Naive thymus-derived CD4-positive, alpha-beta T cell (primary cell): ENCODE results near the gene NNT. TPM values are rescaled to one million over a fixed set of nuclear protein-coding genes. Genes with fewer than 3 reads are reported as not detected.
A peak's percentile ranks its signal among the peaks of the same experiment; 100 is the strongest.

ENCODE experiments used
- ATAC-seq: fragments of 150-1000 bp; cut with Tn5 transposase; 2 replicates; pipeline ENCODE4 v1.10.0; 2021; ENCODE audit warnings: mild to moderate bottlenecking, moderate library complexity
- CTCF ChIA-PET: fragments of 350-600 bp; sonication (Branson Sonifier 250); formaldehyde crosslinking; loops from one replicate; lab custom pipeline; 2021; ENCODE audit warnings: antibody characterized with exemption; lab: Charles Lee
- POLR2A ChIA-PET: fragments of 350-600 bp; sonication (Branson Sonifier 250); formaldehyde crosslinking; loops from one replicate; lab custom pipeline; 2021; ENCODE audit warnings: antibody characterized with exemption, inconsistent platforms; lab: Charles Lee
- DNase-seq, 9 donors: peaks; one replicate each; pipeline versions ENCODE4 v3.0.0 to v3.0.0-alpha.2; 2020 to 2022; ENCODE audit warnings: mixed read lengths in 1 of 9
- H3K27ac ChIP-seq: one replicate; pipeline ENCODE4 v1.7.0; 2013; ENCODE audit warnings: mild to moderate bottlenecking, low read depth, low read length, moderate library complexity
- H3K27me3 ChIP-seq, 2 donors: one replicate each; pipeline ENCODE4 v1.7.0; 2013; ENCODE audit warnings: low read length in 2 of 2, mild to moderate bottlenecking in 2 of 2, moderate library complexity in 2 of 2; ENCODE audit not compliant: control insufficient read depth in 2 of 2, insufficient read depth in 2 of 2
- H3K36me3 ChIP-seq, 3 experiments: 1 replicate in 2 of 3; 2 replicates in 1 of 3; pipeline ENCODE4 v1.7.0; 2013; ENCODE audit warnings: low read length in 3 of 3, mild to moderate bottlenecking in 3 of 3, moderate library complexity in 1 of 3; ENCODE audit not compliant: insufficient read depth in 3 of 3, control insufficient read depth in 2 of 3
- H3K4me1 ChIP-seq, 2 donors: one replicate each; pipeline ENCODE4 v1.7.0; 2013; ENCODE audit warnings: low read length in 2 of 2, mild to moderate bottlenecking in 2 of 2, moderate library complexity in 1 of 2; ENCODE audit not compliant: control insufficient read depth in 2 of 2, insufficient read depth in 2 of 2
- H3K4me3 ChIP-seq: 2 replicates; pipeline ENCODE4 v1.7.0; 2013; ENCODE audit warnings: mild to moderate bottlenecking, low read length
- H3K9me3 ChIP-seq, 3 experiments: 1 replicate in 2 of 3; 2 replicates in 1 of 3; pipeline ENCODE4 v1.7.0; 2013; ENCODE audit warnings: low read length in 3 of 3; ENCODE audit not compliant: control insufficient read depth in 2 of 3
- H3K27ac Mint-ChIP-seq, 9 donors: one replicate each; pipeline ENCODE4 v1.8.0; 2020 to 2022; ENCODE audit warnings: mixed read lengths in 9 of 9, mild to moderate bottlenecking in 8 of 9, moderate library complexity in 5 of 9, inconsistent platforms in 2 of 9
- H3K27me3 Mint-ChIP-seq, 5 donors: one replicate each; pipeline ENCODE4 v1.8.0; 2021 to 2022; ENCODE audit warnings: mixed read lengths in 5 of 5, mild to moderate bottlenecking in 1 of 5
- H3K36me3 Mint-ChIP-seq, 5 donors: one replicate each; pipeline ENCODE4 v1.8.0; 2020 to 2022; ENCODE audit warnings: mixed read lengths in 5 of 5, mild to moderate bottlenecking in 3 of 5, inconsistent platforms in 1 of 5
- H3K4me1 Mint-ChIP-seq, 7 donors: one replicate each; pipeline ENCODE4 v1.8.0; 2020 to 2022; ENCODE audit warnings: mixed read lengths in 7 of 7, mild to moderate bottlenecking in 3 of 7, inconsistent platforms in 1 of 7
- H3K4me3 Mint-ChIP-seq, 10 donors: one replicate each; pipeline ENCODE4 v1.8.0; 2020 to 2022; ENCODE audit warnings: mild to moderate bottlenecking in 10 of 10, mixed read lengths in 10 of 10, moderate library complexity in 6 of 10, inconsistent platforms in 2 of 10
- H3K9me3 Mint-ChIP-seq, 11 donors: one replicate each; pipeline ENCODE4 v1.8.0; 2020 to 2022; ENCODE audit warnings: mixed read lengths in 11 of 11, mild to moderate bottlenecking in 4 of 11, inconsistent platforms in 1 of 11, moderate library complexity in 1 of 11
- intact Hi-C, 2 donors: fragments of 100-400 bp; cut with micrococcal nuclease; formaldehyde crosslinking; loops; one replicate each; pipeline ENCODE4 v1.15.1; 2023
- polyA plus RNA-seq, 2 donors: library from polyadenylated mRNA; unstranded; fragments of 300-500 nt; fragmentation: Illumina TruSeq; gene quantifications; one replicate each; pipeline ENCODE4 v1.2.3, GENCODE V29; 2021
- total RNA-seq, 6 experiments: library from RNA in 5 of 6; stranded (reverse) in 5 of 6; gene quantifications; 1 replicate in 5 of 6; 2 replicates in 1 of 6; pipeline ENCODE4 v1.2.3 and lab custom pipeline; 2021 to 2026

NNT gene
- total and polyA plus RNA-seq, 7 experiments from 2014 or later: 42.5 to 73.5 (median 48.8) TPM

- Mint-ChIP-seq H3K9me3 (no peaks in the 10 kb centered on the region), H3K27me3 (no peaks in the 10 kb centered on the region), H3K4me3 (no peak overlapping the region), H3K36me3 (peaks cover 10 to 54% (median 32%) of the 10 kb centered on the region in 5 donors), H3K27ac (peak overlapping the region in 2 of 9 donors; percentile 22 to 60), H3K4me1 (peaks cover 4 to 49% (median 30%) of the 10 kb centered on the region in 7 donors)
- Histone ChIP-seq H3K9me3 (no peaks in the 10 kb centered on the region), H3K27ac (no peak overlapping the region), H3K4me1 (no peaks in the 10 kb centered on the region), H3K36me3 (peaks cover 0 to 27% (median 0%) of the 10 kb centered on the region in 3 experiments), H3K27me3 (no peaks in the 10 kb centered on the region), H3K4me3 (no peak overlapping the region)
- POLR2A ChIA-PET: no interaction called here
- ATAC-seq: no peak
- no peak for DNase-seq
- CTCF ChIA-PET: no interaction called here
- intact Hi-C loops: loop anchor here (10.0 kb wide), 2 partner anchors 1137 to 1167 kb away; partner anchors contain the start of gene MRPS30 (in 1 of the 2)
Observed at GRCh38 chr5:43638107-43638506, 35.1 kb downstream of the NNT start.

- intact Hi-C loops: loop anchor here (10.0 kb wide), 2 partner anchors 1136 to 1166 kb away; partner anchors contain the start of gene MRPS30 (in 1 of the 2)
- Histone ChIP-seq H3K4me1 (no peaks in the 10 kb centered on the region), H3K27ac (no peak overlapping the region), H3K4me3 (no peak overlapping the region), H3K9me3 (no peaks in the 10 kb centered on the region), H3K36me3 (peaks cover 0 to 24% (median 0%) of the 10 kb centered on the region in 3 experiments), H3K27me3 (no peaks in the 10 kb centered on the region)
- H3K4me1 Mint-ChIP-seq: peaks cover 4 to 48% (median 28%) of the 10 kb centered on the region in 7 donors
- no peak overlapping the region for H3K4me3 Mint-ChIP-seq
- CTCF ChIA-PET: no interaction called here
- POLR2A ChIA-PET: interaction anchor here (0.5 kb wide), 1 partner anchor 644 kb away, joined by 3 read pairs; no protein-coding TSS in a partner anchor
- H3K27me3 Mint-ChIP-seq: no peaks in the 10 kb centered on the region
- DNase-seq (no peak), ATAC-seq (no peak)
- peaks cover 10 to 50% (median 28%) of the 10 kb centered on the region in 5 donors for H3K36me3 Mint-ChIP-seq
- peak overlapping the region in 1 of 9 donors; percentile 22 for H3K27ac Mint-ChIP-seq
- no peaks in the 10 kb centered on the region for H3K9me3 Mint-ChIP-seq
Observed at GRCh38 chr5:43638546-43638945, 35.6 kb downstream of the NNT start.

- Histone ChIP-seq H3K27ac (no peak overlapping the region), H3K36me3 (peaks cover 0 to 26% (median 0%) of the 10 kb centered on the region in 3 experiments), H3K9me3 (no peaks in the 10 kb centered on the region), H3K4me1 (no peaks in the 10 kb centered on the region), H3K4me3 (no peak overlapping the region), H3K27me3 (no peaks in the 10 kb centered on the region)
- H3K27me3 Mint-ChIP-seq: no peaks in the 10 kb centered on the region
- CTCF ChIA-PET: no interaction called here
- H3K4me1 Mint-ChIP-seq: peaks cover 4 to 42% (median 21%) of the 10 kb centered on the region in 7 donors
- H3K27ac Mint-ChIP-seq: peak overlapping the region in 1 of 9 donors; percentile 25
- no peak overlapping the region for H3K4me3 Mint-ChIP-seq
- intact Hi-C loops: loop anchor here (10.0 kb wide), 2 partner anchors 1135 to 1165 kb away; partner anchors contain the start of gene MRPS30 (in 1 of the 2)
- peaks cover 10 to 53% (median 26%) of the 10 kb centered on the region in 5 donors for H3K36me3 Mint-ChIP-seq
- ATAC-seq: no peak
- no peak for DNase-seq
- no peaks in the 10 kb centered on the region for H3K9me3 Mint-ChIP-seq
- POLR2A ChIA-PET: no interaction called here
Observed at GRCh38 chr5:43639566-43639965, 36.6 kb downstream of the NNT start.

- ChIA-PET CTCF (interaction anchor here (0.5 kb wide), 1 partner anchor 43 kb away, joined by 4 read pairs; no protein-coding TSS in a partner anchor), POLR2A (no interaction called here)
- Mint-ChIP-seq H3K4me3 (no peak overlapping the region), H3K27ac (peak overlapping the region in 2 of 9 donors; percentile 4 to 44), H3K4me1 (peaks cover 0 to 34% (median 8%) of the 10 kb centered on the region in 7 donors), H3K36me3 (peaks cover 0 to 42% (median 15%) of the 10 kb centered on the region in 5 donors), H3K9me3 (no peaks in the 10 kb centered on the region), H3K27me3 (no peaks in the 10 kb centered on the region)
- Histone ChIP-seq H3K27ac (no peak overlapping the region), H3K27me3 (no peaks in the 10 kb centered on the region), H3K4me3 (no peak overlapping the region), H3K4me1 (no peaks in the 10 kb centered on the region), H3K36me3 (peaks cover 0 to 15% (median 0%) of the 10 kb centered on the region in 3 experiments), H3K9me3 (no peaks in the 10 kb centered on the region)
- intact Hi-C loops: no loop called here
- ATAC-seq (no peak), DNase-seq (no peak)
Observed at GRCh38 chr5:43642428-43642827, 39.4 kb downstream of the NNT start.

- ATAC-seq (no peak), DNase-seq (no peak)
- H3K36me3 Mint-ChIP-seq: peaks cover 0 to 44% (median 17%) of the 10 kb centered on the region in 5 donors
- CTCF ChIA-PET: no interaction called here
- Histone ChIP-seq H3K9me3 (no peaks in the 10 kb centered on the region), H3K4me1 (no peaks in the 10 kb centered on the region), H3K27me3 (no peaks in the 10 kb centered on the region), H3K27ac (no peak overlapping the region), H3K36me3 (peaks cover 0 to 20% (median 7%) of the 10 kb centered on the region in 3 experiments), H3K4me3 (no peak overlapping the region)
- H3K27me3 Mint-ChIP-seq: no peaks in the 10 kb centered on the region
- H3K4me3 Mint-ChIP-seq: no peak overlapping the region
- H3K9me3 Mint-ChIP-seq: no peaks in the 10 kb centered on the region
- peaks cover 0 to 28% (median 8%) of the 10 kb centered on the region in 7 donors for H3K4me1 Mint-ChIP-seq
- peak overlapping the region in 2 of 9 donors; percentile 39 to 57 for H3K27ac Mint-ChIP-seq
- intact Hi-C loops: no loop called here
- POLR2A ChIA-PET: no interaction called here
Observed at GRCh38 chr5:43643327-43643726, 40.3 kb downstream of the NNT start.

GRCh38 chr5:43643750-43644149 is 40.8 kb downstream of the NNT start:
- peak overlapping the region in 1 of 9 donors; percentile 10 for H3K27ac Mint-ChIP-seq
- no peaks in the 10 kb centered on the region for H3K9me3 Mint-ChIP-seq
- POLR2A ChIA-PET: no interaction called here
- CTCF ChIA-PET: no interaction called here
- H3K27me3 ChIP-seq: no peaks in the 10 kb centered on the region
- DNase-seq (no peak), ATAC-seq (no peak)
- H3K4me1 ChIP-seq: no peaks in the 10 kb centered on the region
- no peak overlapping the region for H3K27ac ChIP-seq
- H3K9me3 ChIP-seq: no peaks in the 10 kb centered on the region
- peaks cover 0 to 23% (median 10%) of the 10 kb centered on the region in 3 experiments for H3K36me3 ChIP-seq
- no peaks in the 10 kb centered on the region for H3K27me3 Mint-ChIP-seq
- H3K4me1 Mint-ChIP-seq: peaks cover 0 to 27% (median 8%) of the 10 kb centered on the region in 7 donors
- no peak overlapping the region for H3K4me3 Mint-ChIP-seq
- intact Hi-C loops: no loop called here
- no peak overlapping the region for H3K4me3 ChIP-seq
- peaks cover 0 to 48% (median 20%) of the 10 kb centered on the region in 5 donors for H3K36me3 Mint-ChIP-seq

- CTCF ChIA-PET: no interaction called here
- H3K9me3 Mint-ChIP-seq: no peaks in the 10 kb centered on the region
- ATAC-seq (no peak), DNase-seq (no peak)
- H3K27me3 ChIP-seq: no peaks in the 10 kb centered on the region
- H3K36me3 Mint-ChIP-seq: peaks cover 8 to 58% (median 33%) of the 10 kb centered on the region in 5 donors
- no peak overlapping the region for H3K27ac Mint-ChIP-seq
- POLR2A ChIA-PET: no interaction called here
- H3K27me3 Mint-ChIP-seq: no peaks in the 10 kb centered on the region
- peaks cover 6 to 54% (median 10%) of the 10 kb centered on the region in 3 experiments for H3K36me3 ChIP-seq
- H3K9me3 ChIP-seq: no peaks in the 10 kb centered on the region
- H3K4me3 Mint-ChIP-seq: no peak overlapping the region
- peaks cover 0 to 9% (median 2%) of the 10 kb centered on the region in 7 donors for H3K4me1 Mint-ChIP-seq
- H3K4me3 ChIP-seq: no peak overlapping the region
- H3K4me1 ChIP-seq: no peaks in the 10 kb centered on the region
- H3K27ac ChIP-seq: no peak overlapping the region
- intact Hi-C loops: no loop called here
Observed at GRCh38 chr5:43646992-43647391, 44.0 kb downstream of the NNT start.
